Stimulated activated CD8-positive, alpha-beta memory T cell treated with anti-CD3 and anti-CD28 coated beads, Interleukin-12 subunit alpha, Interleukin-12 subunit beta, amount 100 ng/mL, for 24 hours (primary cell): ENCODE data around the gene FEM1A.

Source experiments
- DNase-seq: peaks from one replicate; pipeline ENCODE4 v3.0.0-alpha.2; 2020; ENCODE audit errors: extremely low read depth

The FEM1A gene

GRCh38 chr19:4847190-4847973, 55.8 kb downstream of the FEM1A start:
- DNase-seq, result no peak

GRCh38 chr19:4849019-4849418, 57.5 kb downstream of the FEM1A start:
- DNase-seq, result no peak
